HEK293 (cell line): ENCODE measurements around the gene CC2D2A.
"Not testable (repeated sequence)": the region's sequence is repeated elsewhere in the genome, so short reads cannot be mapped to it uniquely, and the experiment has no call there.

Experiments used
- CTCF ChIA-PET: fragments of 350-600 bp; formaldehyde crosslinking; extraction: SDS; loops from one replicate; lab custom pipeline; 2021; ENCODE audit warnings: antibody characterized with exemption; lab: Yijun Ruan, JAX
- POLR2A ChIA-PET: fragments of 300-600 bp; formaldehyde crosslinking; extraction: SDS; loops from one replicate; lab custom pipeline; 2020; ENCODE audit warnings: antibody characterized with exemption, inconsistent platforms; lab: Yijun Ruan, JAX
- H3K27ac ChIP-seq: fragments of 200-500 bp; sonication (Bioruptor generic); 2 replicates; pipeline ENCODE4 v1.5.1; 2014; ENCODE audit warnings: low read depth, low read length, control low read depth, inconsistent platforms; ENCODE audit errors: extremely low read depth
- H3K36me3 ChIP-seq, 2 experiments: fragments of 200-500 bp in 1 of 2; sonication (Bioruptor generic) in 1 of 2; 1 replicate in 1 of 2; 2 replicates in 1 of 2; pipeline ENCODE4 v1.5.1; 2014 to 2017; ENCODE audit warnings: inconsistent platforms in 2 of 2, low read length in 2 of 2; ENCODE audit not compliant: control insufficient read depth in 2 of 2, insufficient read depth in 1 of 2
- H3K4me1 ChIP-seq: fragments of 200-500 bp; sonication (Bioruptor generic); 2 replicates; pipeline ENCODE4 v1.5.1; 2014; ENCODE audit warnings: mild to moderate bottlenecking, low read length, inconsistent platforms; ENCODE audit not compliant: control insufficient read depth, insufficient read depth
- H3K4me3 ChIP-seq: 2 replicates; pipeline ENCODE4 v1.5.1; 2011; ENCODE audit warnings: low read depth, mild to moderate bottlenecking, control low read depth, low read length, moderate library complexity
- H3K9me3 ChIP-seq: fragments of 200-500 bp; sonication (Bioruptor generic); 2 replicates; pipeline ENCODE4 v1.5.1; 2014; ENCODE audit warnings: low read depth, low read length, inconsistent platforms; ENCODE audit not compliant: control insufficient read depth, insufficient read depth
- HOXA7 ChIP-seq: sonication (generic); formaldehyde crosslinking; IDR thresholded peaks from 2 replicates; pipeline ENCODE4 v1.8.1; 2022; ENCODE audit warnings: missing genetic modification reagents, borderline replicate concordance
- IKZF3 ChIP-seq: fragments of 450-650 bp; IDR thresholded peaks from 2 replicates; pipeline ENCODE4 v1.5.0; 2018; ENCODE audit warnings: missing biosample characterization, mild to moderate bottlenecking, missing genetic modification characterization, moderate library complexity
- KLF16 ChIP-seq: fragments of 450-650 bp; formaldehyde crosslinking; IDR thresholded peaks from 2 replicates; pipeline ENCODE4 v1.5.1; 2017; ENCODE audit warnings: missing biosample characterization, missing genetic modification characterization
- REPIN1 ChIP-seq: fragments of 450-650 bp; formaldehyde crosslinking; IDR thresholded peaks from 2 replicates; pipeline ENCODE4 v1.5.1; 2017; ENCODE audit warnings: missing biosample characterization, missing genetic modification characterization, low read depth
- SP2 ChIP-seq: fragments of 450-650 bp; formaldehyde crosslinking; IDR thresholded peaks from 2 replicates; pipeline ENCODE4 v1.5.1; 2016; ENCODE audit warnings: missing biosample characterization, missing genetic modification characterization
- SP3 ChIP-seq: fragments of 450-650 bp; formaldehyde crosslinking; IDR thresholded peaks from 2 replicates; pipeline ENCODE4 v1.5.1; 2016; ENCODE audit warnings: missing biosample characterization, missing genetic modification characterization
- YY2 ChIP-seq: fragments of 450-650 bp; formaldehyde crosslinking; IDR thresholded peaks from 2 replicates; pipeline ENCODE4 v1.5.1; 2016; ENCODE audit warnings: missing biosample characterization, missing genetic modification characterization
- ZBTB48 ChIP-seq: fragments of 450-650 bp; formaldehyde crosslinking; IDR thresholded peaks from 2 replicates; pipeline ENCODE4 v1.5.1; 2016; ENCODE audit warnings: missing biosample characterization, missing genetic modification characterization
- ZBTB6 ChIP-seq: fragments of 450-650 bp; formaldehyde crosslinking; IDR thresholded peaks from 2 replicates; pipeline ENCODE4 v1.5.1; 2017; ENCODE audit warnings: missing biosample characterization, missing genetic modification characterization
- ZNF140 ChIP-seq: fragments of 450-650 bp; formaldehyde crosslinking; IDR thresholded peaks from 2 replicates; pipeline ENCODE4 v1.5.1; 2016; ENCODE audit warnings: missing biosample characterization, missing genetic modification characterization
- ZNF274 ChIP-seq, 2 experiments: fragments of 200-500 bp in 1 of 2; fragments of 450-650 bp in 1 of 2; sonication (Bioruptor generic) in 1 of 2; formaldehyde crosslinking in 1 of 2; IDR thresholded peaks; 2 replicates each; pipeline versions ENCODE4 v1.5.1 to v1.6.1; 2014 to 2016; ENCODE audit warnings: borderline replicate concordance in 1 of 2, inconsistent platforms in 1 of 2, low read length in 1 of 2, missing biosample characterization in 1 of 2, missing genetic modification characterization in 1 of 2
- ZNF292 ChIP-seq: fragments of 450-650 bp; formaldehyde crosslinking; IDR thresholded peaks from 2 replicates; pipeline ENCODE4 v1.5.1; 2016; ENCODE audit warnings: low read depth, missing biosample characterization, missing genetic modification characterization, borderline replicate concordance
- ZNF302 ChIP-seq: fragments of 450-650 bp; formaldehyde crosslinking; IDR thresholded peaks from 2 replicates; pipeline ENCODE4 v1.5.1; 2016; ENCODE audit warnings: missing biosample characterization, missing genetic modification characterization, low read depth
- ZNF37A ChIP-seq: fragments of 450-650 bp; IDR thresholded peaks from 2 replicates; pipeline ENCODE4 v1.5.1; 2018; ENCODE audit warnings: missing biosample characterization, missing genetic modification characterization
- ZNF449 ChIP-seq: fragments of 450-650 bp; formaldehyde crosslinking; IDR thresholded peaks from 2 replicates; pipeline ENCODE4 v1.5.1; 2017; ENCODE audit warnings: missing biosample characterization, mild to moderate bottlenecking, missing genetic modification characterization, moderate library complexity
- ZNF585B ChIP-seq: fragments of 450-650 bp; formaldehyde crosslinking; IDR thresholded peaks from 2 replicates; pipeline ENCODE4 v1.5.1; 2016; ENCODE audit warnings: missing biosample characterization, missing genetic modification characterization
- ZNF629 ChIP-seq: fragments of 450-650 bp; formaldehyde crosslinking; IDR thresholded peaks from 2 replicates; pipeline ENCODE4 v1.5.1; 2017; ENCODE audit warnings: missing biosample characterization, missing genetic modification characterization
- ZNF660 ChIP-seq: fragments of 450-650 bp; IDR thresholded peaks from 2 replicates; pipeline ENCODE4 v1.5.1; 2018; ENCODE audit warnings: missing biosample characterization, mild to moderate bottlenecking, missing genetic modification characterization
- ZSCAN18 ChIP-seq: fragments of 450-650 bp; formaldehyde crosslinking; IDR thresholded peaks from 2 replicates; pipeline ENCODE4 v1.5.1; 2016; ENCODE audit warnings: missing biosample characterization, missing genetic modification characterization
- ZSCAN5A ChIP-seq: fragments of 450-650 bp; formaldehyde crosslinking; IDR thresholded peaks from 2 replicates; pipeline ENCODE4 v1.5.1; 2016; ENCODE audit warnings: missing biosample characterization, missing genetic modification characterization
- TF ChIP-seq, protein P1 (sequence below): fragments of 450-650 bp; formaldehyde crosslinking; IDR thresholded peaks from 2 replicates; pipeline ENCODE4 v1.5.1; 2016; ENCODE audit warnings: missing biosample characterization, missing genetic modification characterization

Gene CC2D2A

GRCh38 chr4:15515106-15515505 lies 45.4 kb downstream of the CC2D2A start (continued):
- TF ChIP-seq ZSCAN18 (tag by site-specific recombination): no peak
- no peak for TF ChIP-seq ZNF140 (tag by site-specific recombination)
- no peak for TF ChIP-seq HOXA7 (CRISPR knock-in tag)
- TF ChIP-seq ZNF585B: no peak
- no peak for TF ChIP-seq ZBTB6
- no peak for TF ChIP-seq IKZF3
- TF ChIP-seq ZNF629 (tag by site-specific recombination): no peak
- TF ChIP-seq ZNF660 (tag by site-specific recombination): no peak
- TF ChIP-seq, all 188 proteins: peak for 0

DNA sequence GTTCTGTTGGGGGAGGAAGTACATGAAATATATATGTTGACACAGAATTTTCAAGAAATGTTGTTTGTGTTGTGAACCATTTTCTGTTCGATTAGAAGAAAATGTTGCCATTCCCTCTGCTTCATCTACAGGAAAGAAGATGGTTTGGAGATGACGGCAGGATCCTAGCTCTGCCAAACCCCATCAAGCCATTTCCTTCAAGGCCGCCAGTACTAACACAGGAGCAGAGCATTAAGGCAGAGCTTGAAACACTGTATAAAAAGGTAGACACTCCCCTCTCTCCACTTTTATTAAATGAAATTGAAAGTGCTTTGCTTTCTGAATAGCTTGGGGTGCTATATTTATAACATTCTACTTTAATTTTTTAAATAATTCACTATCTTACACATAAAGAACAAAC lies 46.8 kb downstream of the CC2D2A start:
- H3K4me3 ChIP-seq: no peak overlapping the region
- no peak overlapping the region for H3K27ac ChIP-seq
- POLR2A ChIA-PET: no interaction called here
- H3K36me3 ChIP-seq: peaks cover 0 to 23% of the 10 kb centered on the region in 2 experiments; a peak in 1 of 3 replicates
- TF ChIP-seq ZSCAN5A (tag by site-specific recombination) (no peak), SP3 (tag by site-specific recombination) (no peak)
- TF ChIP-seq, all 188 proteins: peak for 0
- no peaks in the 10 kb centered on the region for H3K9me3 ChIP-seq
- H3K4me1 ChIP-seq: no peaks in the 10 kb centered on the region
- CTCF ChIA-PET: no interaction called here

- CTCF ChIA-PET, H3K27ac ChIP-seq, H3K4me3 ChIP-seq, H3K4me1 ChIP-seq, H3K9me3 ChIP-seq, POLR2A ChIA-PET: not testable (repeated sequence)
- H3K36me3 ChIP-seq: peaks cover 0 to 23% of the 10 kb centered on the region in 2 experiments; a peak in 1 of 3 replicates
These were observed 48.0 kb downstream of the CC2D2A start for GRCh38 chr4:15517681-15518080.

DNA sequence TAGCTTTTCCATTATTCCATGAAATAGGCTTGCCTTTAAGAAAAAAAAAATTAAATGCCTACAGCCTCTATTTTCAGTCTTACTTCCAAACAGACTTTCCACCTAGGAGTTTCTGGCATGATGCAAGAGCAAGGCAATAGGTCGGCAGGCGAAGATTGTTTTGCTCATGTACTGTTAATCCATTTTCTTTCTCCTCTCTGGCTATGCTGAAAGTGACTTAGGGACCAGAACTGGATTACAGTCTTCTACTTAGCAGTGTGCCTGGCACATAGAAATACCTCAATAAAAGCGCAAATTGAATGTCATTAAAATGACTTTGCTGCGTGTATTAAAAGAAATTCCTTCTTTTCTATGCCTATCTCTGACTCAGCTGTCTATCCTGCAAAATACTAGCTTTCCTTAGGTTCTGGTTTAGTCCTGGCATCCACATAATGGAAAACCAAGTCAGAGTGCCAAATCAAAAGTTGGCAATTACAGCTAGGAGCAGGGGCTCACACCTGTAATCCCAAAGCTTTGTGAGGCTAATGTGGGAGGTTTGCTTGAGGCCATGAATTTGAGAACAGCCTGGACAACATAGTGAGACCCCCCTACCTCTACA lies 51.9 kb downstream of the CC2D2A start:
- no peak for TF ChIP-seq ZNF449
- TF ChIP-seq SP2 (tag by site-specific recombination): no peak
- no peak for TF ChIP-seq REPIN1
- TF ChIP-seq ZNF37A: no peak
- no peak for TF ChIP-seq ZBTB48
- TF ChIP-seq SP3 (tag by site-specific recombination): no peak
- TF ChIP-seq, protein P1, sequence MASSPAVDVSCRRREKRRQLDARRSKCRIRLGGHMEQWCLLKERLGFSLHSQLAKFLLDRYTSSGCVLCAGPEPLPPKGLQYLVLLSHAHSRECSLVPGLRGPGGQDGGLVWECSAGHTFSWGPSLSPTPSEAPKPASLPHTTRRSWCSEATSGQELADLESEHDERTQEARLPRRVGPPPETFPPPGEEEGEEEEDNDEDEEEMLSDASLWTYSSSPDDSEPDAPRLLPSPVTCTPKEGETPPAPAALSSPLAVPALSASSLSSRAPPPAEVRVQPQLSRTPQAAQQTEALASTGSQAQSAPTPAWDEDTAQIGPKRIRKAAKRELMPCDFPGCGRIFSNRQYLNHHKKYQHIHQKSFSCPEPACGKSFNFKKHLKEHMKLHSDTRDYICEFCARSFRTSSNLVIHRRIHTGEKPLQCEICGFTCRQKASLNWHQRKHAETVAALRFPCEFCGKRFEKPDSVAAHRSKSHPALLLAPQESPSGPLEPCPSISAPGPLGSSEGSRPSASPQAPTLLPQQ (tag by site-specific recombination): no peak
- TF ChIP-seq ZNF292: no peak
- TF ChIP-seq KLF16 (tag by site-specific recombination): no peak
- no peak for TF ChIP-seq ZNF274 (IDR thresholded peaks at IDR 0.05; ENCODE audit: low read length)
- no peak for TF ChIP-seq ZNF274 (tag by site-specific recombination; IDR thresholded peaks at IDR 0.05; ENCODE audit: borderline replicate concordance)
- TF ChIP-seq ZNF302: no peak
- TF ChIP-seq YY2 (tag by site-specific recombination): no peak
- TF ChIP-seq, all 188 proteins: peak for 0
- no peaks in the 10 kb centered on the region for H3K9me3 ChIP-seq
- CTCF ChIA-PET: interaction anchor here (0.7 kb wide), 1 partner anchor 429 kb away, joined by 3 read pairs; no protein-coding TSS in a partner anchor
- H3K27ac ChIP-seq: no peak overlapping the region
- H3K36me3 ChIP-seq: peaks cover 0 to 15% of the 10 kb centered on the region in 2 experiments; a peak in 1 of 3 replicates
- H3K4me1 ChIP-seq: no peaks in the 10 kb centered on the region
- no peak overlapping the region for H3K4me3 ChIP-seq
- POLR2A ChIA-PET: no interaction called here
